NCI-H82 treated with DMSO at 0.1 percent for 48 hours (cell line): ENCODE measurements around the gene SSX2IP.
"Not testable (repeated sequence)": the region's sequence is repeated elsewhere in the genome, so short reads cannot be mapped to it uniquely, and the experiment has no call there.

ENCODE experiments used
- DNase-seq: peaks from one replicate; lab custom pipeline; 2025; ENCODE audit not compliant: unreplicated experiment; lab: John Stamatoyannopoulos, UW

The SSX2IP gene

GRCh38 chr1:84690397-84691121, at the start of gene SSX2IP:
TSS of gene SSX2IP (minus strand) at chr1:84690461. CDS start at chr1:84671219, 19,242 bp downstream.
- peak; percentile 95 for DNase-seq

- no peak for DNase-seq
These were observed 48.0 kb upstream of the SSX2IP start for GRCh38 chr1:84738237-84738636.

- no peak for DNase-seq
These were observed 47.3 kb upstream of the SSX2IP start for GRCh38 chr1:84737590-84737989.

GRCh38 chr1:84736944-84737343, 46.7 kb upstream of the SSX2IP start:
- no peak for DNase-seq

- DNase-seq, result no peak
These were observed 46.2 kb upstream of the SSX2IP start for GRCh38 chr1:84736445-84736844.

- no peak for DNase-seq
These were observed 45.2 kb upstream of the SSX2IP start for GRCh38 chr1:84735483-84735882.

GRCh38 chr1:84732520-84732919, 42.3 kb upstream of the SSX2IP start:
- DNase-seq, result no peak

GRCh38 chr1:84731519-84731918, 41.3 kb upstream of the SSX2IP start:
- no peak for DNase-seq

- not testable (repeated sequence) for DNase-seq
These were observed 37.5 kb upstream of the SSX2IP start for GRCh38 chr1:84727711-84728110.

GRCh38 chr1:84726593-84727499, 36.6 kb upstream of the SSX2IP start:
- DNase-seq, result no peak

- no peak for DNase-seq
These were observed 34.0 kb upstream of the SSX2IP start for GRCh38 chr1:84724128-84724860.

- no peak for DNase-seq
These were observed 32.5 kb upstream of the SSX2IP start for GRCh38 chr1:84722794-84723193.

GRCh38 chr1:84721872-84722271, 31.6 kb upstream of the SSX2IP start:
- DNase-seq, result not testable (repeated sequence)

GRCh38 chr1:84721152-84721551, 30.9 kb upstream of the SSX2IP start:
- no peak for DNase-seq

- no peak for DNase-seq
These were observed 30.0 kb upstream of the SSX2IP start for GRCh38 chr1:84720221-84720780.

- DNase-seq, result no peak
These were observed 29.4 kb upstream of the SSX2IP start for GRCh38 chr1:84719543-84720217.

- peak; percentile 100 for DNase-seq
These were observed 25.2 kb upstream of the SSX2IP start for GRCh38 chr1:84715342-84716019.

GRCh38 chr1:84712276-84712874, 22.1 kb upstream of the SSX2IP start:
- no peak for DNase-seq

GRCh38 chr1:84711869-84712268, 21.6 kb upstream of the SSX2IP start:
- DNase-seq, result no peak

- DNase-seq, result peak; percentile 84
These were observed 20.9 kb upstream of the SSX2IP start for GRCh38 chr1:84711121-84711520.
